NB4 (cell line): ENCODE measurements around the gene SULT4A1.

ENCODE experiments used
- DNase-seq: peaks from one replicate; pipeline ENCODE4 v3.0.0; 2010; ENCODE audit warnings: low read depth
- H3K4me3 ChIP-seq: one replicate; pipeline ENCODE4 v1.5.1; 2011; ENCODE audit warnings: mild to moderate bottlenecking, low read depth, low read length, moderate library complexity
- CTCF ChIP-seq: IDR thresholded peaks from one replicate; pipeline ENCODE4 v1.5.1; 2012; ENCODE audit warnings: low read depth, low read length
- MYC ChIP-seq: IDR thresholded peaks from 2 replicates; pipeline ENCODE4 v1.6.1; 2011; ENCODE audit warnings: low read depth, low read length
- POLR2A ChIP-seq: IDR thresholded peaks from 2 replicates; pipeline ENCODE4 v1.6.1; 2011; ENCODE audit warnings: mild to moderate bottlenecking; ENCODE audit not compliant: insufficient read length; ENCODE audit errors: extremely low read depth
- TF ChIP-seq, protein P1 (sequence below): IDR thresholded peaks from 2 replicates; pipeline ENCODE4 v1.6.1; 2011; ENCODE audit warnings: low read depth, low read length

Gene SULT4A1

GRCh38 chr22:43843783-43844530, 18.4 kb downstream of the SULT4A1 start:
- DNase-seq, result no peak
- no peak overlapping the region for H3K4me3 ChIP-seq
- TF ChIP-seq MYC, result no peak
- TF ChIP-seq CTCF, result no peak
- TF ChIP-seq POLR2A, result no peak
- TF ChIP-seq, protein P1, sequence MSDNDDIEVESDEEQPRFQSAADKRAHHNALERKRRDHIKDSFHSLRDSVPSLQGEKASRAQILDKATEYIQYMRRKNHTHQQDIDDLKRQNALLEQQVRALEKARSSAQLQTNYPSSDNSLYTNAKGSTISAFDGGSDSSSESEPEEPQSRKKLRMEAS, result no peak

GRCh38 chr22:43841742-43842141, 20.6 kb downstream of the SULT4A1 start:
- DNase-seq, result no peak
- H3K4me3 ChIP-seq, result no peak overlapping the region
- TF ChIP-seq, protein P1, result no peak
- TF ChIP-seq POLR2A (no peak), MYC (no peak), CTCF (no peak)

- no peak for DNase-seq
- no peak overlapping the region for H3K4me3 ChIP-seq
- TF ChIP-seq MYC, result no peak
- no peak for TF ChIP-seq CTCF
- TF ChIP-seq POLR2A, result no peak
- TF ChIP-seq, protein P1, result no peak
Observed at GRCh38 chr22:43840851-43841250, 21.5 kb downstream of the SULT4A1 start.

DNA sequence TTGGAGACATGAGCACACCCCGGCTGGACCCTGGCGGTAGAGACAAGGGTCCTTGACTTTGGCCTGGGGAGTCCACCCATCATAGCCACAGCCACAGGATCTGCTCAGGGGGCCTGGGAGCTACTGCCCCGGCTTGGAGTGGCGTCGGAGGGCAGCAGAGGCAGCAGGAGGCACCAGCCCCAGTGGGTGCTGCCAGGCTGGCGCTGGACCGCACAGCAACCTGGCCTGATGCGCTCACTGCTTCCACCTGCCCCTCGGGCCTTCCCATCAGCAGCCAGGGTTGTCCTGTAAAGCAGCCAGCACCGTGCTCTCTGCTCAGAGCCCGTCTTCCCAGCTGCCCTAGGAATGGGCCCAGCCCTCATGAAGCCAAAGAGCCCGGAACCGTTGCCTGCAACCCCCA, 21.9 kb downstream of the SULT4A1 start:
- no peak overlapping the region for H3K4me3 ChIP-seq
- TF ChIP-seq POLR2A (no peak), MYC (no peak), CTCF (no peak)
- TF ChIP-seq, protein P1, result no peak
- DNase-seq, result no peak

DNA sequence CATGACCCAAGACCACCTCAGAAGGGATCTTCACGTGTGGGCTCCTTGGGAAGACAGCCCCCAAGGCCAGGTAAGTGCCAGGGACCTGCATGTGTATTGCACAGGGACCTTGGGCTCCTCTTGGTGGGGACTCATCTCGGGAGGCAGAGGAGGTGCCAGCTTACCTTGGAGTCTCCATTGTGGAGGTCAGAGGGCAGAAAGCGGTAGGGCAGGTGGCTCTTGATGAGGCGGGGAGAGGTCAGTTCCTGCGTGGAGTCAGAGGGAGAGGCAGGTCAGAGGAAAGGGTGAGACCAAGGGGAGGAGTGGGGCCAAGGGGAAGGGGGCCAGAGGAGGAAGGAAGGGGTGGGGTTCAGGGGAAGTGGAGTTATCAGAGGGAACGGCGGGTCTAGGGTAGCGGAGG, 22.5 kb downstream of the SULT4A1 start:
- TF ChIP-seq POLR2A (no peak), MYC (no peak), CTCF (no peak)
- TF ChIP-seq, protein P1, result no peak
- H3K4me3 ChIP-seq, result no peak overlapping the region

More for the DNA sequence above, 22.5 kb downstream of the SULT4A1 start:
- no peak for DNase-seq
